NCI-H2227 treated with DMSO at 0.1 percent for 48 hours (cell line): ENCODE data around the gene CCNY.
"Not testable (repeated sequence)": the region's sequence is repeated elsewhere in the genome, so short reads cannot be mapped to it uniquely, and the experiment has no call there.

Experiments used
- DNase-seq: peaks from one replicate; lab custom pipeline; 2025; lab: John Stamatoyannopoulos, UW

CCNY gene

GRCh38 chr10:35520996-35521395 is 184.7 kb downstream of the CCNY start:
- no peak for DNase-seq

DNA sequence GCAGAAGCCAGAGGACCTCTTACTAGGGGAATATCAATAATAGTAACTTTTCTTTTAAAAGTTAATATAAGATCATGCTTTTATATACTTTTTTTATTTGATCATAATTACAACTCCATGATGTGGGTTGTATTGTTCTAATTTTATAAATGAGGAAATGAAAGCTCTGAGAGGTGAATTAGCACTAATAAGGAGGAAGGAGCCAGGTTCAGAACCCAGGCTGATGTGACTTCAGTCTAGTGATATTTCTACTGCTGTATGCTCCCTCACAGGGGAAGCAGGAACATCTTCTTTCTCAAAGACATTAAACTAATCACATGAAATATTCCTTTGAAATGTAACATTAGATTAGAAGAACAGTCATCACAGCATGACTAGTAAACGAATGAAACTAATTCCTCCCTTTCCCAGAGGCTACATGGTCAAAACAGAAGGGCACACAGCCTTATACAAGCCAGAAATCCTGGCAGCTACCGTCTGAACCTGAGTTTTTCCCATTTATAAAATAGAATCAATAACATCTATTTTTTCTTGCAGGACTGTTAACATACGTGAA is 187.4 kb downstream of the CCNY start:
- DNase-seq = no peak

GRCh38 chr10:35526746-35527145 is 190.4 kb downstream of the CCNY start:
- DNase-seq = no peak

GRCh38 chr10:35532141-35532540 is 195.8 kb downstream of the CCNY start:
- DNase-seq = no peak

DNA sequence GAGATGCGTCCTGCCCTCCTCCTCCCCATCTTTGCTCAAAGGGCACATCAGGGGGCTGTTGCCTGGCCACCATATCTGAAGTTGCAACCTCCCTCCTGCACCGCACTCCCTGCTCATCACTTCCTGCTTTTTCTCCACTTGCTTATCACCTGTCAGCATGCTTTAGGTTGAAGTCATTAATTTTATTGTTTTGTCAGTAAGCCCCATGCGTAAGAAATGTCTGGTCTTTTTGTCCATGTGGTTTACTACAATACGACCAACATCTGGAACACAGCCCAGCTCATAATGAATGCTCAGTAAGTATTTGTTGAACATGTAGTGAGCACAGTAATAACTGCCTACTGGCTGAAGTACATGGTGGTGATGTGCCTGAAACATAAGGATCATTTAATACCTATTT is 197.3 kb downstream of the CCNY start:
- DNase-seq = peak; percentile 55

GRCh38 chr10:35535136-35535535 is 198.8 kb downstream of the CCNY start:
- no peak for DNase-seq

DNA sequence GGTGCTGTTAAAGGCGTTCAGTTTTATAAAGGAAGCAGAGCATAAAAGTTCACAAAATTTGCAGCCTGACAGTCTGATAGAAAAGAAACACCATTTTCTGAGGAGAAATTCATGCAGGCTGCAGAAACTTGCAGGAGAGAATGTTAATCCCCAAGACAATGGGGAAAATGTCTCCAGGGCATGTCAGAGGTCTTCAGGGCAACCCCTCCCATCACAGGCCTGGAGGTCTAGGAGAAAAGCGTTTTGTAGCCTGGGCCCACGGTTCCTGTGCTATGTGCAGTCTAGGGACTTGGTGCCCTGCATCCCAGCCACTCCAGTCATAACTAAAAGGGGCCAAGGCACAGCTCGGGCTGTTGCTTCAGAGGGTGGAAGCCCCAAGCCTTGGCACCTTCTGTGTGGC is 200.5 kb downstream of the CCNY start:
- no peak for DNase-seq

- not testable (repeated sequence) for DNase-seq
Observed at GRCh38 chr10:35537925-35538324, 201.6 kb downstream of the CCNY start.

- DNase-seq = no peak
Observed at GRCh38 chr10:35540296-35541164, 204.2 kb downstream of the CCNY start.

DNA sequence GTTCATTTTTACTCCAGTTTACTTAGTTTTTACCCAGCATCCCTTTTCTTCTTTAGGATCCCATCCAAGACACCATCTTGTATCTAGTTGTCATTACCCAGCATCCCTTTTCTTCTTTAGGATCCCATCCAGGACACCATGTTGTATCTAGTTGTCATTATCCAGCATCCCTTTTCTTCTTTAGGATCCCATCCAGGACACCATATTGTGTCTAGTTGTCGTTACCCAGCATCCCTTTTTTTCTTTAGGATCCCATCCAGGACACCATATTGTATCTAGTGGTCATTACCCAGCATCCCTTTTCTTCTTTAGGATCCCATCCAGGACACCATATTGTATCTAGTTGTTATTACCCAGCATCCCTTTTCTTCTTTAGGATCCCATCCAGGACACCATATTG is 205.4 kb downstream of the CCNY start:
- no peak for DNase-seq

DNA sequence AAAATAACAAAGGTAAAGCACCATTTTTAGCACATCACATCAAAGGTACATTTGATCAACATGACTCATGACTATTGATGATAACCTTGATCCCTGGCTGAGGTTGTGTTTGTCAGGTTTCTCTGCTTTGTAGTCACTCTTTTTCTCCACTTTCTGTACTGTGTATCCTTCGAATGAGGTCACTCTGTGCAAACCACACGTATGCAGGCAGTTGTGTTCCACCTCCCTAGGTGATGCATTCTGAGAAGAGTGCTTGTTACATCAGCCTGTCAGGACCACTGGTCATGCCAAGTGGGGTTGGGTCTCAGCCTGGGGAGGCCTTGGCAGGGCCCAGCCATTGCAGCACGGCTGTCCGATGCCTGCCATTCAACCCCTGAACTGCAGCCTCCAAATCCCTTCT is 206.0 kb downstream of the CCNY start:
- DNase-seq = no peak

DNA sequence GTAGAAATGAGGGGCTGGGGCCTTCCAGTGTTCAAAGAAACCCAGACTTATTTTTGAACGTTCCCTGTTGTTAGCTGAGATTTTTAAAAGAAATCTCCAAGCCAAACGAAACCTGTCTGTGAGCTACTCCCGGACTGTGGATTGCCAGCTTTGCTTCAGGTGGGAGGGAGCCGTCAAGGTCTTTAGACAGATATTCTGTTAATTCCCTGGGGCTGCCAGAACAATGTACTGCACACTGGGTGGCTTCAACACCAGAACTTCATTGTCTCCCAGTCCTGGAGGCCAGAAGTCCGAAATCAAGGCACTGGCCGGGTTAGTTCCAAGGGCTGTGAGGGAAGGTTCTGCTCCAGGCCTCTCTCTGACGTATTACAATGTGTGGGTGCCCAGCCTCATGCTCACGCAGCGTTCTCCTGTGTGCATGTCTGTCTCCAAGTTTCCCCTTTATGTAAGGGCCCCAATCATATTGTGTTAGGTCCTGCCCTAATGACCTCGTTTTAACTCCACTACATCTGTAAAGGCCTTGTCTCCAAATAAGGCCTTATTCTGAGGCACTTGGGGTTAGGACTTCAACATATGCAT is 208.9 kb downstream of the CCNY start:
- DNase-seq = no peak

DNA sequence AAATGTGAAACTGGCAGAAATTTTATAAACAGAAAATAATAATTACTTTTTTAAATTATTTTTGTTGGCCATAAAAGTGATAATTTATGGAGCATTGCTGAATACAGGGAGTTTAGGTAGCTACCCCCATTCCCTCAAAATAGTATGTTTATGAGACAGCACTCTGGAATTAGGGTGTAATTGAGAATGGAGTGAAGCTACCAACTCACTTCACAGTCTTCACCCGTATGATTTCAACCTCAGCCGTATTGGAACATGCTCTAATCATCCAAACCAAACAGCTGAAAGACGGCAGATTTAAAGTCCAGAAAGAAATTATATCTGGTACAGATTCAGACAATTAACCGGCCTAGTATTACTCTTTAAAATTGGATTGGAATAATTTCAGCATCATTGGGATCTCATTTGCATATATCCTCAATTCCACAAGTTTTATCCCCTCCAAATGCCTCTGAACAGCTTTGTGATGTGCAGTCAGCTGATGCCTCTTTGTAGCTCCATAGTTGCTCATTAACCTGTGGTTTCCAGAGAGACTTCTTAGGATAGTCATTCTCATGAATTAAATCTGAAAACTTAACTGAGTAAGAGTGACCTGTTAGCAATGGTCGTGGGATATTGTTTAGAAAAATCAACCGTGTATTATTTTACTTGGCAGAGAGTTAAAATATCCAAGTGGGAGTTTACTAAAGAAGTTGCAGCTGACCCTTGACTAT is 209.7 kb downstream of the CCNY start:
- DNase-seq = no peak

- DNase-seq = no peak
Observed at GRCh38 chr10:35546824-35547225, 210.5 kb downstream of the CCNY start.

- DNase-seq = no peak
Observed at GRCh38 chr10:35552650-35553342, 216.5 kb downstream of the CCNY start.

DNA sequence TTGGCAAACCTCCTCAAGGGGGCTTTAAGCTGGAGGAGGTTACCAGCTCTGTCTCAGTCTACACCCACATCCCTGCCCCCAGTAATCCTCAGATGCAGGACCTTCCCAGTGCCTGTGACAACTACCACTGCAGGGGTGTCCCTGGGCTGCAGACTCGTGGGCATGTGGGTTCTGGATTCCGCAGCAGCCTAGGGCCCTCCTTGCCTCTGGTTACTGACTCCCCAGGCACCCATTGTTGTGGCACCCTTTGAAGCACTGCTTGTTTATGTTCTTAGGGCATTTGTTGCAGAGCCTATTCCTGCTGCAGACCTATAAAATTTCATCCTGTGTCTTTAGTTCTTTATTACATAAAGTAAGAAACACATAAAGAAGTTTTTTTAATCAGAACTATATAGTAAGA is 217.7 kb downstream of the CCNY start:
- no peak for DNase-seq

GRCh38 chr10:35554461-35555056 is 218.2 kb downstream of the CCNY start:
- no peak for DNase-seq

DNA sequence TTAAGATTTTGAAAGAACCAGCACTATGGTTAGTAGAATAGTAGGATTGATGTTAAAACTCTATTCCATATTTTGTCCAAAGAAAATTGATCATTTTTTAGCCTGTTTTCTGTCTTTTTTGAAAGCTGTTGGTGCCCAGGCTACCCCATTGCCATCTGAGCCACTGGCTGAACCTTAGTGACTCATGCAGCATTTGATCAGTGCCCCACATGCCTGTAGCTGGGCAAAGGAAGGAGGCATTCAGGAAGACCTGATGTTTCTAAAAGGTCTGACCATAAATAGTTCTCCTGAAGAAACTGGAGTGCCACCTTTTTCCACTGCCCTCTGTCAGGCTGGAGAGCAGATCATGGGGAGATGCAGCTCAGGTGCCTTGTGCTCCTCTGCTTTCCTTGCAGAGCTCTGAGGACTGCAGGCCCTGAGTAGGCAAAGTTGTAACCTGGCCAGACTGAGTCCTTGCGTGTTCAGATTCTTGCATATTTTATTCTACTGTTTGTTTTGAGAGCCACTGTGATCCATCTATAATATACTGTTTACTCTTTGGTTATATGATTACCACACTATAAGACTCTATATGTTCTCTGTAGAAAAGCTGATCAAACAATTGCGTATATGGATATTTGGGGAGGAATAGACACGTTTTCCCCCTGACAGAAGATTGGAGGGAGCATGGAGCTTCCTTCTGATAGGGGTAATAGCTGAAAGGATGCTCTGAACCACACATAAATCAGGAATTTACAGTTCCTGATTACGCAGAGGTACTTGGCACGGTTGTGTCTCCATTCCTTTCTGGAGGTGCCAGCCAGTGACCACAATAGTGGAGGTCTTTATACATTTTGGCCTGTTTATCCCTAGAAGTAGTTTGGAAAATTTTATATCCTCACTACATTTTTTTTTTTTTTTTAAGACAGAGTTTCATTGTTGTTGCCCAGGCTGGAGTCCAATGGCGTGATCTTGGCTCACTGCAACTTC is 219.9 kb downstream of the CCNY start:
- no peak for DNase-seq

DNA sequence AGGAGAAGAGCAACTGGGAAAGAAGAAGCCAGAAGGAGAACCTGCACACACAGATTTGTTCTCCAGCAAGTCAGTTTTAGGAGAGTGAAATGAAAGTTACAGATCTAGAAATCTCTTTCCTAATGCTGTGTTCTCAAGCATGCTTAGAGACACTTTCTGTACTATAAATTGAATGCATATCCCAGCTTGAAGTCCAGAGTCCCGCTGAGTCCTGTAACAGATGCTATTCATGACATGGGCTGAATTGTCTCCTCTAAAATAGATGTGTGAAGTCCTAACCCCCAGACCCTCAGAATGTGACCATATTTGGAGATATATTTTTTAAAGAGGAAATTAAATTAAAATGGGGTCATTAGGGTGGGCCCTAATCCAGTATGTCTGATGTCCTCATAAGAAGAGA is 222.0 kb downstream of the CCNY start:
- DNase-seq = no peak

- no peak for DNase-seq
Observed at GRCh38 chr10:35559416-35559815, 223.1 kb downstream of the CCNY start.

DNA sequence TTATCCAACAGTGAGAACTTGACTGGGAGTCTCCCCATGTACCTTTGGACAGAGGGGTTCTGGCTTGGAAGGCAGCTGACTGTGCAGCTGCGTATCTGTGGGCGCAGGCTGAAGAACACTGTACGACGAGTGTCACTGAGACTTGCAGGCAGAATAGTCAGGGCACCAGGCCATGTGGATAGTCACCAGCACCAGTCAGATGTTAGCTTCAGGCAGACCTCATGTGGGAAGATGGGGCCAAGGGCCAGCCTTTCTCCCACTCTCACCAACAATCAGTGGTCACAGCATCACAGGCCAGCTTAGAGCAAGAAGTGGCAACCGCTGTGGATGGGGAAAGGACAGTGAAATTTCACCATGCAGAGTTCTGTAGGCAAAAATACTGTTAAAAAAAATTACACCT is 225.4 kb downstream of the CCNY start:
- DNase-seq = no peak
